Esophagus muscularis mucosa (tissue), 3 donors: Measurements from ENCODE around the gene TEAD1.

Source experiments
- CTCF ChIP-seq, 3 experiments: fragments of 200-600 bp in 2 of 3; fragments of 450-650 bp in 1 of 3; sonication (generic) in 2 of 3; IDR thresholded peaks; one replicate each; pipeline ENCODE4 v1.5.1; 2017 to 2019; ENCODE audit warnings: antibody characterized with exemption in 3 of 3, mild to moderate bottlenecking in 2 of 3, moderate library complexity in 1 of 3
- POLR2AphosphoS5 ChIP-seq, 2 donors: sonication (generic); formaldehyde crosslinking; IDR thresholded peaks; one replicate each; pipeline ENCODE4 v1.6.1; 2017; ENCODE audit warnings: antibody characterized with exemption in 2 of 2

GRCh38 chr11:12786450-12786849 is 112.2 kb downstream of the TEAD1 start:
- TF ChIP-seq CTCF (IDR thresholded peaks at IDR 0.05) (no peak), POLR2AphosphoS5 (IDR thresholded peaks at IDR 0.05) (no peak)
